B cell (primary cell): ENCODE measurements around the gene DKK3. TPM values are rescaled to one million over a fixed set of nuclear protein-coding genes. Genes with fewer than 3 reads are reported as not detected.

ENCODE experiments used
- ATAC-seq: fragments of 200-7000 bp; cut with Tn5 transposase; one replicate; pipeline ENCODE4 v1.10.0; 2021; ENCODE audit warnings: low read depth, mild to moderate bottlenecking, moderate number of reproducible peaks, moderate library complexity
- CTCF ChIA-PET: fragments of 350-600 bp; sonication (Branson Sonifier 250); formaldehyde crosslinking; loops from one replicate; lab custom pipeline; 2021; ENCODE audit warnings: antibody characterized with exemption, inconsistent platforms; lab: Charles Lee
- POLR2A ChIA-PET: fragments of 350-600 bp; sonication (Branson Sonifier 250); formaldehyde crosslinking; loops from one replicate; lab custom pipeline; 2021; ENCODE audit warnings: antibody characterized with exemption; lab: Charles Lee
- DNase-seq: peaks from one replicate; pipeline ENCODE4 v3.0.0; 2013
- H2AFZ ChIP-seq: 2 replicates; pipeline ENCODE4 v1.6.1; 2012; ENCODE audit warnings: mild to moderate bottlenecking, low read depth, low read length; ENCODE audit not compliant: insufficient read depth, poor library complexity, severe bottlenecking
- H3K27ac ChIP-seq, 2 donors: 1 replicate in 1 of 2; 2 replicates in 1 of 2; pipeline ENCODE4 v1.5.1; 2012 to 2013; ENCODE audit warnings: low read length in 2 of 2, mild to moderate bottlenecking in 2 of 2, moderate library complexity in 1 of 2
- H3K27me3 ChIP-seq, 4 experiments: fragments of 200-600 bp in 1 of 4; sonication (generic) in 1 of 4; replicated peaks in 1 of 4; 1 replicate in 2 of 4; 2 replicates in 2 of 4; pipeline versions ENCODE4 v1.6.1 to v1.7.0; 2013 to 2016; ENCODE audit warnings: low read length in 3 of 4, mild to moderate bottlenecking in 2 of 4, mixed read lengths in 1 of 4, moderate library complexity in 1 of 4; ENCODE audit not compliant: insufficient read depth in 4 of 4, control insufficient read depth in 3 of 4; ENCODE audit errors: control extremely low read depth in 1 of 4
- H3K36me3 ChIP-seq, 2 experiments: replicated peaks in 1 of 2; 1 replicate in 1 of 2; 2 replicates in 1 of 2; pipeline versions ENCODE4 v1.6.1 to v1.7.1; 2013; ENCODE audit warnings: low read length in 1 of 2; ENCODE audit not compliant: insufficient read depth in 2 of 2, control insufficient read depth in 1 of 2; ENCODE audit errors: control extremely low read depth in 1 of 2, extremely low read depth in 1 of 2
- H3K4me1 ChIP-seq, 2 donors: fragments of 200-600 bp in 1 of 2; sonication (generic) in 1 of 2; 1 replicate in 1 of 2; 2 replicates in 1 of 2; pipeline versions ENCODE4 v1.5.1 to v1.6.1; 2013 to 2017; ENCODE audit warnings: low read length in 2 of 2; ENCODE audit not compliant: control insufficient read depth in 2 of 2, insufficient read depth in 2 of 2
- H3K4me2 ChIP-seq: replicated peaks from 2 replicates; pipeline ENCODE3; 2012; ENCODE audit warnings: mild to moderate bottlenecking, low read depth, low read length; ENCODE audit not compliant: poor library complexity, severe bottlenecking
- H3K4me3 ChIP-seq, 5 experiments: fragments of 200-600 bp in 1 of 5; sonication (generic) in 1 of 5; 1 replicate in 3 of 5; 2 replicates in 2 of 5; pipeline versions ENCODE4 v1.5.1 to v1.7.0; 2011 to 2016; ENCODE audit warnings: low read length in 4 of 5, mild to moderate bottlenecking in 4 of 5, low read depth in 2 of 5, control low read depth in 1 of 5, moderate library complexity in 1 of 5; ENCODE audit not compliant: insufficient read depth in 1 of 5; ENCODE audit errors: control extremely low read depth in 1 of 5, extremely low read depth in 1 of 5
- H3K79me2 ChIP-seq: fragments of 200-600 bp; sonication (generic); one replicate; pipeline ENCODE4 v1.6.0; 2016; ENCODE audit warnings: low read length; ENCODE audit not compliant: control insufficient read depth, insufficient read depth
- H3K9ac ChIP-seq: fragments of 200-600 bp; sonication (generic); 2 replicates; pipeline ENCODE4 v1.6.1; 2017; ENCODE audit warnings: mild to moderate bottlenecking, low read length, moderate library complexity
- H3K9me3 ChIP-seq, 3 donors: one replicate each; pipeline versions ENCODE4 v1.6.1 to v1.7.1; 2013; ENCODE audit warnings: low read length in 2 of 3; ENCODE audit not compliant: control insufficient read depth in 2 of 3, insufficient read depth in 1 of 3; ENCODE audit errors: control extremely low read depth in 1 of 3
- H4K20me1 ChIP-seq: 2 replicates; pipeline ENCODE4 v1.6.0; 2012; ENCODE audit warnings: mild to moderate bottlenecking, low read length; ENCODE audit not compliant: insufficient read depth, control insufficient read depth, poor library complexity, severe bottlenecking
- H3K27ac Mint-ChIP-seq: one replicate; pipeline ENCODE4 v1.8.0; 2021; ENCODE audit warnings: mixed read lengths
- H3K27me3 Mint-ChIP-seq: one replicate; pipeline ENCODE4 v1.8.0; 2021; ENCODE audit warnings: mixed read lengths
- H3K4me1 Mint-ChIP-seq: one replicate; pipeline ENCODE4 v1.8.0; 2021; ENCODE audit warnings: mixed read lengths
- H3K4me3 Mint-ChIP-seq: one replicate; pipeline ENCODE4 v1.8.0; 2021; ENCODE audit warnings: mixed read lengths
- H3K9me3 Mint-ChIP-seq: one replicate; pipeline ENCODE4 v1.8.0; 2022; ENCODE audit warnings: mixed read lengths; ENCODE audit not compliant: insufficient read depth
- EZH2 ChIP-seq: IDR thresholded peaks from 2 replicates; pipeline ENCODE4 v1.6.1; 2012; ENCODE audit warnings: borderline replicate concordance, low read depth, mild to moderate bottlenecking, moderate library complexity, low read length; ENCODE audit not compliant: insufficient read depth, poor library complexity, severe bottlenecking
- WGBS: methylation state at CpG from one replicate; pipeline ENCODE4 v1.1.5; 2013; ENCODE audit warnings: missing lambda C conversion rate; ENCODE audit not compliant: insufficient coverage; 5-methylcytosine and 5-hydroxymethylcytosine counted together
- intact Hi-C: fragments of 100-400 bp; cut with micrococcal nuclease; formaldehyde crosslinking; loops from one replicate; pipeline ENCODE4 v1.10.0; 2022
- polyA plus RNA-seq: library from polyadenylated mRNA; depleted of rRNA; stranded (reverse); fragments of >200 nt; gene quantifications from 2 replicates; pipeline ENCODE4 v1.2.3, GENCODE V29; 2012
- total RNA-seq, 2 donors: library from RNA; stranded (reverse); fragments of 120-200 nt in 1 of 2; gene quantifications; 1 replicate in 1 of 2; 2 replicates in 1 of 2; pipeline versions ENCODE4 v1.2.3 to v1.2.4, GENCODE V29; 2013 to 2022
- TF ChIP-seq, protein P1 (sequence below): fragments of 200-600 bp; IDR thresholded peaks from one replicate; pipeline ENCODE4 v1.8.0; 2022; ENCODE audit warnings: antibody characterized with exemption, mild to moderate bottlenecking

The DKK3 gene
- total and polyA plus RNA-seq, 2 donors (not counting 1 experiment from before 2014, with no cell fraction given): 0.33 TPM; not detected in 1

DNA sequence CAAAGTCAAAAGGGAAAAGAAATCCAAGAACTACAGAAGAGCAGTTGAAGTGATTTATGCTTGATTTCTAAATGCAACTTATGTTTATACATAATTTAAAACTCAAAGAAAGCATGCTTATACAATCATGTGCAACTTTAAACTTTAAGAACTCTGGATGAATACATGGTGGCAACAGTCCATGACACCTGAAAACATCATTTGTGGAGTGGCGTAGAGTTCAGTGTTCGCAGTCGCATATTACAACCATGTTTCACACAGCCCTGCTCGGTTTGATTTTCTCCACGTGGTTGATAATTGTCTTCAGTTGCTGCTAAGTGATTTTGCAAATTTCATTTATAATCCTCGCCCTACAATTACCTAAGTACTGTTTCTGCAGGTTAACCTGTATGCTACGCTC lies 45.4 kb downstream of the DKK3 start:
- H3K27ac Mint-ChIP-seq: no peak overlapping the region
- POLR2A ChIA-PET: no interaction called here
- intact Hi-C loops: no loop called here

DNA sequence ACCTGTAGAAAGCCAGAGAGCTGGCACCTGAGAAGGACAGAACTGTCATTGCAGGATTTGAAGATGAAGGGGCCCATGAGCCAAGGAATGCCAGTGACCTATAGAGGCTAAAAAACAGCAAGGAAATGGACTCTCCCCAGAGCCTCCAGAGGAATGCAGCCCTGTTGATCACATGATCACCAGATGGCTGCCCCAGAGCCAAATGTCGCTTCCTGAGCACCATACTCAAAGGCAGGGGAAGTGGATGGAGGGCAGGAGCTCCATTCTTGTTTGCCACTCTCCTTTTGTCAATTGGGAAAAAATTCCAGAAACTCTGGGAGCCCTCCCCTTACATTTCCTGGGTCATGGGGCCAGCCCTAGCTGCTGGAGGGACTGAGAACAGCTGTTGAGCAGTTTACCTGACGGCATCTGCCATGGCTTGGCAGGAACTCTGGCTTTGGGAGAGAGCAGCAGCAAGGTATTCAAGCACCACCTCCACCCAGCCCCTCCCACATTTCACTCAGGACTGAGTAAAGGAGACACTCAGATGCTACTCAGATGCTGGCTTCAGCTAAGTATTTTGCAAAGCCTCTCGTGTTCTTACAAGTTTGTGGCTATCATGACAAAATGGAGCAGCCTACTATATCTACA lies 46.9 kb downstream of the DKK3 start:
- peaks cover 0 to 4% (median 0%) of the 10 kb centered on the region in 3 donors for H3K9me3 ChIP-seq
- no peak for TF ChIP-seq EZH2
- TF ChIP-seq, protein P1, sequence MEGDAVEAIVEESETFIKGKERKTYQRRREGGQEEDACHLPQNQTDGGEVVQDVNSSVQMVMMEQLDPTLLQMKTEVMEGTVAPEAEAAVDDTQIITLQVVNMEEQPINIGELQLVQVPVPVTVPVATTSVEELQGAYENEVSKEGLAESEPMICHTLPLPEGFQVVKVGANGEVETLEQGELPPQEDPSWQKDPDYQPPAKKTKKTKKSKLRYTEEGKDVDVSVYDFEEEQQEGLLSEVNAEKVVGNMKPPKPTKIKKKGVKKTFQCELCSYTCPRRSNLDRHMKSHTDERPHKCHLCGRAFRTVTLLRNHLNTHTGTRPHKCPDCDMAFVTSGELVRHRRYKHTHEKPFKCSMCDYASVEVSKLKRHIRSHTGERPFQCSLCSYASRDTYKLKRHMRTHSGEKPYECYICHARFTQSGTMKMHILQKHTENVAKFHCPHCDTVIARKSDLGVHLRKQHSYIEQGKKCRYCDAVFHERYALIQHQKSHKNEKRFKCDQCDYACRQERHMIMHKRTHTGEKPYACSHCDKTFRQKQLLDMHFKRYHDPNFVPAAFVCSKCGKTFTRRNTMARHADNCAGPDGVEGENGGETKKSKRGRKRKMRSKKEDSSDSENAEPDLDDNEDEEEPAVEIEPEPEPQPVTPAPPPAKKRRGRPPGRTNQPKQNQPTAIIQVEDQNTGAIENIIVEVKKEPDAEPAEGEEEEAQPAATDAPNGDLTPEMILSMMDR: no peak
- ChIA-PET CTCF (interaction anchor here (1.6 kb wide), 1 partner anchor 16 kb away, joined by 4 read pairs; no protein-coding TSS in a partner anchor), POLR2A (no interaction called here)
- H3K9me3 Mint-ChIP-seq: no peaks in the 10 kb centered on the region
- H3K9ac ChIP-seq: no peak overlapping the region
- H2AFZ ChIP-seq: no peak overlapping the region
- H3K27ac ChIP-seq: no peak overlapping the region
- peaks cover 10% of the 10 kb centered on the region for H3K4me1 Mint-ChIP-seq
- WGBS: 88% methylated on average over 3 of the region's 3 CpGs
- no peaks in the 10 kb centered on the region for H3K4me1 ChIP-seq
- H3K79me2 ChIP-seq: no peaks in the 10 kb centered on the region
- H3K4me3 ChIP-seq: no peak overlapping the region
- H3K27me3 ChIP-seq: peaks cover 0 to 9% (median 0%) of the 10 kb centered on the region in 4 experiments
- ATAC-seq (no peak), DNase-seq (no peak)
- no peak overlapping the region for H3K27ac Mint-ChIP-seq
- peaks cover under 1 to 7% of the 10 kb centered on the region in 2 experiments for H3K36me3 ChIP-seq
- H3K27me3 Mint-ChIP-seq: peaks cover 6% of the 10 kb centered on the region
- no peak overlapping the region for H3K4me3 Mint-ChIP-seq
- H4K20me1 ChIP-seq: no peaks in the 10 kb centered on the region
- no peak overlapping the region for H3K4me2 ChIP-seq
- intact Hi-C loops: no loop called here

More for the DNA sequence above, 45.4 kb downstream of the DKK3 start:
- Histone ChIP-seq H3K4me2 (no peak overlapping the region), H2AFZ (no peak overlapping the region), H3K79me2 (no peaks in the 10 kb centered on the region), H3K27ac (no peak overlapping the region), H3K36me3 (no peaks in the 10 kb centered on the region), H3K9ac (no peak overlapping the region), H3K4me1 (no peaks in the 10 kb centered on the region), H3K4me3 (no peak overlapping the region), H3K9me3 (peaks cover 0 to 4% (median 0%) of the 10 kb centered on the region in 3 donors), H4K20me1 (no peaks in the 10 kb centered on the region), H3K27me3 (peaks cover 0 to 9% (median 0%) of the 10 kb centered on the region in 4 experiments)
- Mint-ChIP-seq H3K9me3 (no peaks in the 10 kb centered on the region), H3K27me3 (peaks cover 10% of the 10 kb centered on the region), H3K4me1 (peaks cover 10% of the 10 kb centered on the region), H3K4me3 (no peak overlapping the region)
- ATAC-seq (no peak), DNase-seq (no peak)
- WGBS: 93% methylated on average over 6 of the region's 7 CpGs
- CTCF ChIA-PET: interaction anchor here (0.6 kb wide), 1 partner anchor 1085 kb away, joined by 3 read pairs; no protein-coding TSS in a partner anchor
- TF ChIP-seq, protein P1: no peak
- no peak for TF ChIP-seq EZH2
